ENCODE measurements around the gene BTBD16.

Gene BTBD16

GRCh38 chr10:122347170-122347841, 76.2 kb downstream of the BTBD16 start:
- no peak for DNase-seq

- DNase-seq = no peak
Measured at GRCh38 chr10:122348512-122348911, 77.4 kb downstream of the BTBD16 start.

- no peak for DNase-seq
Measured at GRCh38 chr10:122348935-122349361, 77.9 kb downstream of the BTBD16 start.

GRCh38 chr10:122349758-122350369, 78.8 kb downstream of the BTBD16 start:
- no peak for DNase-seq

GRCh38 chr10:122350893-122351292, 79.8 kb downstream of the BTBD16 start:
- no peak for DNase-seq

- DNase-seq = no peak
Measured at GRCh38 chr10:122352817-122353525, 81.9 kb downstream of the BTBD16 start.

- no peak for DNase-seq
Measured at GRCh38 chr10:122354383-122354782, 83.3 kb downstream of the BTBD16 start.

GRCh38 chr10:122357685-122358084, 86.6 kb downstream of the BTBD16 start:
- no peak for DNase-seq

- DNase-seq = peak; percentile 5 to 23
Measured at GRCh38 chr10:122359621-122360020, 88.5 kb downstream of the BTBD16 start.

- no peak for DNase-seq
Measured at GRCh38 chr10:122361046-122361445, 90.0 kb downstream of the BTBD16 start.

- DNase-seq = no peak
Measured at GRCh38 chr10:122362031-122362592, 91.0 kb downstream of the BTBD16 start.

GRCh38 chr10:122362621-122363020, 91.5 kb downstream of the BTBD16 start:
- no peak for DNase-seq

- DNase-seq = no peak
Measured at GRCh38 chr10:122363311-122363710, 92.2 kb downstream of the BTBD16 start.

- no peak for DNase-seq
Measured at GRCh38 chr10:122363722-122364463, 92.8 kb downstream of the BTBD16 start.

- no peak for DNase-seq
Measured at GRCh38 chr10:122368502-122369254, 97.6 kb downstream of the BTBD16 start.

- no peak for DNase-seq
Measured at GRCh38 chr10:122373108-122373507, 102.0 kb downstream of the BTBD16 start.

GRCh38 chr10:122373721-122374120, 102.6 kb downstream of the BTBD16 start:
- no peak for DNase-seq

- DNase-seq = peak; percentile 96 to 97
Measured at GRCh38 chr10:122374237-122374858, 103.3 kb downstream of the BTBD16 start, which contains the start of gene PLEKHA1. TSS of gene PLEKHA1 (plus strand) at chr10:122374708. CDS start at chr10:122393201, 18,493 bp downstream.

GRCh38 chr10:122374859-122375678, 104.0 kb downstream of the BTBD16 start:
- DNase-seq = peak; percentile 24 to 54

GRCh38 chr10:122375679-122376160, 104.6 kb downstream of the BTBD16 start:
- DNase-seq = no peak

Measured in inflammatory macrophage (primary cell).